ENCODE measurements around the gene RAB22A. TPM values are rescaled to one million over a fixed set of nuclear protein-coding genes. Genes with fewer than 3 reads are reported as not detected.
A peak's percentile ranks its signal among the peaks of the same experiment; 100 is the strongest.

RAB22A gene
- total RNA-seq, 1 donor from 2014 or later, result 21.2 TPM

DNA sequence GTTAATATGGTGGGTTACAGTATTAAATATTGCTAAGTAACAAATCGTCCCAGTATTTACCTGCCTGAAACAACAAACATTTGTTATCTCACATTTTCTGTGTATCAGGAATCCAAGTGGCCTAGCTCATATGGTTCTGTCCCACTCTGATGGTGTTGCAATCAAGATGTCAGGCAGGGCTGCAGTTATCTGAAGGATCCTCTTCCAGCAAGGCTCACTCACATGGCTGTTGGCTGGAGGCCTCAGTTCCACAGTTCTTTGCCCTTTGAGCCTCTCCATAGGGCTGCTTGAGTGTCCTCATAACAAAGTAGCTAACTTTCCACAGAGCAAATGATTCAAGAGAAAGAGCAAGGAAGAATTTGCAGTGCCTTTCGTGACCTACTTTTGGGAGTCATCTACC lies 17.7 kb downstream of the RAB22A start:
- DNase-seq (ENCODE audit: low spot score in 2 of 2, unreplicated experiment in 2 of 2), result no peak
- H3K27me3 Mint-ChIP-seq (ENCODE audit: low read depth), result no peaks in the 10 kb centered on the region
- H3K4me3 Mint-ChIP-seq, result no peak overlapping the region
- no peak overlapping the region for H3K27ac Mint-ChIP-seq
- no peaks in the 10 kb centered on the region for H3K36me3 Mint-ChIP-seq
- H3K4me1 Mint-ChIP-seq, result no peaks in the 10 kb centered on the region
- TF ChIP-seq, protein P1, sequence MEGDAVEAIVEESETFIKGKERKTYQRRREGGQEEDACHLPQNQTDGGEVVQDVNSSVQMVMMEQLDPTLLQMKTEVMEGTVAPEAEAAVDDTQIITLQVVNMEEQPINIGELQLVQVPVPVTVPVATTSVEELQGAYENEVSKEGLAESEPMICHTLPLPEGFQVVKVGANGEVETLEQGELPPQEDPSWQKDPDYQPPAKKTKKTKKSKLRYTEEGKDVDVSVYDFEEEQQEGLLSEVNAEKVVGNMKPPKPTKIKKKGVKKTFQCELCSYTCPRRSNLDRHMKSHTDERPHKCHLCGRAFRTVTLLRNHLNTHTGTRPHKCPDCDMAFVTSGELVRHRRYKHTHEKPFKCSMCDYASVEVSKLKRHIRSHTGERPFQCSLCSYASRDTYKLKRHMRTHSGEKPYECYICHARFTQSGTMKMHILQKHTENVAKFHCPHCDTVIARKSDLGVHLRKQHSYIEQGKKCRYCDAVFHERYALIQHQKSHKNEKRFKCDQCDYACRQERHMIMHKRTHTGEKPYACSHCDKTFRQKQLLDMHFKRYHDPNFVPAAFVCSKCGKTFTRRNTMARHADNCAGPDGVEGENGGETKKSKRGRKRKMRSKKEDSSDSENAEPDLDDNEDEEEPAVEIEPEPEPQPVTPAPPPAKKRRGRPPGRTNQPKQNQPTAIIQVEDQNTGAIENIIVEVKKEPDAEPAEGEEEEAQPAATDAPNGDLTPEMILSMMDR (IDR thresholded peaks at IDR 0.05; ENCODE audit: unreplicated experiment), result no peak
- no peaks in the 10 kb centered on the region for H3K9me3 Mint-ChIP-seq

DNA sequence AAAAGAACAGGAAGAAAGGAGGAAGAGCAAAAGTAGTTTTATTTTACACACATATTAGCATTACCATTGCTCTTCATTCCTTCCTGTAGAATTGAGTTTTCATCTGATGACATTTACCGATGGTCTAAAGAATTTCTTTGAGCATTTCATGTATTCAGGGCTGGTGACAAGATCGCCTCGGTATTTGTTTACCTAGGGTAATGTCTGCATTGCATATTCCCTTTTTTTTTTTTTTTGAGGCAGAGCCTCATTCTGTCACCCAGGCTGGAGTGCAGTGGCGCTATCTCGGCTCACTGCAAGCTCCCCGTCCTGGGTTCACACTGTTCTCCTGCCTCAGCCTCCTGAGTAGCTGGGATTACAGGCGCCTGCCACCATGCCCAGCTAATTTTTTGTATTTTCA lies 19.3 kb downstream of the RAB22A start:
- DNase-seq (ENCODE audit: low spot score in 2 of 2, unreplicated experiment in 2 of 2), result no peak
- TF ChIP-seq, protein P1 (IDR thresholded peaks at IDR 0.05; ENCODE audit: unreplicated experiment), result no peak
- H3K4me3 Mint-ChIP-seq, result no peak overlapping the region
- H3K4me1 Mint-ChIP-seq, result no peaks in the 10 kb centered on the region
- no peaks in the 10 kb centered on the region for H3K27me3 Mint-ChIP-seq (ENCODE audit: low read depth)
- H3K36me3 Mint-ChIP-seq, result no peaks in the 10 kb centered on the region
- no peak overlapping the region for H3K27ac Mint-ChIP-seq
- no peaks in the 10 kb centered on the region for H3K9me3 Mint-ChIP-seq

DNA sequence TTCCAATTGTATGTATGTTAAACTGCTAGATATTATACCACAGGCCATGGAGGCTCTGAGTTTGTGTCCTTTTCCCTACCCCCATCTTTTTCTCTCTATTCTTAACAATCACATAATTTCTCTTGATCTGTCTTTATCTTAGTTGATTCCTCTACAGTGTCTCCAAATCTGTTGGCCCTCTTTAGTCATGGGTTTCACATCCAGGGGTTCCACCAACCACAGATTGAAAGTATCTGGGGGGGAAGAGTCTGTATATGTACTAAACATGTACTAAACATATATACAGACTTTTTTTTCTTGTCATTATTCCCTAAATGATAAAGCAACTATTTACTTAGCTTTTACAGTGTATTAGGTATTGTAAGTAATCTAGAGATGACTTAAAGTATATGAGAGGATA lies 20.2 kb downstream of the RAB22A start:
- no peak overlapping the region for H3K4me3 Mint-ChIP-seq
- H3K4me1 Mint-ChIP-seq, result no peaks in the 10 kb centered on the region
- TF ChIP-seq, protein P1 (IDR thresholded peaks at IDR 0.05; ENCODE audit: unreplicated experiment), result no peak
- no peaks in the 10 kb centered on the region for H3K9me3 Mint-ChIP-seq
- no peak for DNase-seq (ENCODE audit: low spot score in 2 of 2, unreplicated experiment in 2 of 2)
- H3K27me3 Mint-ChIP-seq (ENCODE audit: low read depth), result no peaks in the 10 kb centered on the region
- no peaks in the 10 kb centered on the region for H3K36me3 Mint-ChIP-seq
- no peak overlapping the region for H3K27ac Mint-ChIP-seq

DNA sequence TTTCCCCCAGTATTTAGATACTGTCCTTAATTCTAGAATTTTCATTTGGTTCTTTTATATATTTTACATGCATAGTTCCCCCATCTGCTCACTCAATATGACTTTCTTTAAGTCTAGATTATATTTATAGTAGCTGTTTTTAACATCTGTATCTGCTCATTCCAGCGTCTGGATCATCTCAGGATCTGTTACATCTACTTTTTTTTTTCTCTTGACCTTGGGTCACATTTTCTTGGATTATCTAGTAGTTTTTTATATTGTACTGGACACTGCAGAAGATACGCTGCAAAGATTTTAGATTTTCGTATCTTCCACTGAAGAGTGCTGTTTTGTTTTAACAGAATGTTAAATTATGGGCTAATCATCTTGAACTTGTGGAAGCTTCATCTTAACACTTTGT lies 20.7 kb downstream of the RAB22A start:
- Mint-ChIP-seq H3K9me3 (no peaks in the 10 kb centered on the region), H3K27ac (peak overlapping the region; percentile 45), H3K4me3 (no peak overlapping the region), H3K36me3 (no peaks in the 10 kb centered on the region), H3K27me3 (ENCODE audit: low read depth) (no peaks in the 10 kb centered on the region), H3K4me1 (no peaks in the 10 kb centered on the region)
- DNase-seq (ENCODE audit: low spot score in 2 of 2, unreplicated experiment in 2 of 2), result no peak
- TF ChIP-seq, protein P1 (IDR thresholded peaks at IDR 0.05; ENCODE audit: unreplicated experiment), result no peak

DNA sequence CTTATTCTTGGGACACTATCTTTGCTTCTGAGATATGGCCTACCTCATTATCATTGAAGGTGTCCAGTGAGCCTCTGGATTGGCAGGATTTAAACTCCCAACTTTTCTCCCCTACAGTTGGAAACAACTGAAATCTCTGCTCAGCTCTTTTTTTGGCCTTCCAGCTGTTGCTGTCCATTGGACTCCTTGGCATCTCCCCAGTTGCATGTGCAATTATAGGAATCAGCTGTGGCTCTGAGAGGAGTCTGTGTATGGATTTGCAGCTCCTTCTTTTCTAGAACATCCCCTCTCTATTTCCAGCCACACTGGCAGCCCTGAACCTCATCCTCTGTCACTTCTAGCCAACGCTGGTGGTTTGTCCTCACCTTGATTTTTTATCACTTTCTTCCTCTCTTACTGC lies 21.2 kb downstream of the RAB22A start:
- Mint-ChIP-seq H3K27ac (no peak overlapping the region), H3K27me3 (ENCODE audit: low read depth) (no peaks in the 10 kb centered on the region), H3K36me3 (no peaks in the 10 kb centered on the region), H3K9me3 (no peaks in the 10 kb centered on the region), H3K4me1 (no peaks in the 10 kb centered on the region), H3K4me3 (no peak overlapping the region)
- no peak for DNase-seq (ENCODE audit: low spot score in 2 of 2, unreplicated experiment in 2 of 2)
- TF ChIP-seq, protein P1 (IDR thresholded peaks at IDR 0.05; ENCODE audit: unreplicated experiment), result no peak

DNA sequence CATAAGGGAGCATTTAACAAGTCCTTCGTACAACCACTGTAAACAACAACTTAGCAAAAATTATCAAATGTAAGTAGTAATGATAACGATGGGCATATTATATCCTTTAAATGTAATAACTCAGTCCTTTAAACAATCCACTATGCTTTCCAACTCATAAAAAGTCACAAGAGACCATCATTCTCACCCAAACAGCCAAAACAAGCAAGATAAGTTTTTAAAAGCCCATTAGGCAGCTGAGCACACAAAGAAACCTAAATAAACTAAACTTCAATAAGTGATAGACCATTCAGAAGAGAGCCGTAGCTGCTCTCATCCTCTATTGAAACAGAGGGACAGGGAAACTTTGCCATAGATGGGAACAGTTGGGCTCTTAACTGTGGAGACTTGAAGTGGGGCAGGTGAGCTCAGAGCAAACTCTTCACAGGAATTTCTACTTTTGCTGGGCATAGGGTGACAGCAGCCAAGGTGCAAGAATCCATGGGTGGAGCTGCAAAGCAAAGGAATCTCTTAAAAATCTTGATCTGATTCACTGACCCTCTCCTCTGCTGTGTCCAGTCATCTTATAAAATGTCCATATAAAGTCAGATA lies 22.5 kb downstream of the RAB22A start:
- peaks cover 3% of the 10 kb centered on the region for H3K36me3 Mint-ChIP-seq
- no peak for DNase-seq (ENCODE audit: low spot score in 2 of 2, unreplicated experiment in 2 of 2)
- no peak overlapping the region for H3K4me3 Mint-ChIP-seq
- no peaks in the 10 kb centered on the region for H3K9me3 Mint-ChIP-seq
- no peak overlapping the region for H3K27ac Mint-ChIP-seq
- H3K4me1 Mint-ChIP-seq, result no peaks in the 10 kb centered on the region
- TF ChIP-seq, protein P1 (IDR thresholded peaks at IDR 0.05; ENCODE audit: unreplicated experiment), result no peak
- H3K27me3 Mint-ChIP-seq (ENCODE audit: low read depth), result no peaks in the 10 kb centered on the region
